Activated naive CD8-positive, alpha-beta T cell treated with anti-CD3 and anti-CD28 coated beads for 36 hours (primary cell): Measurements from ENCODE around the gene UBE2E2. TPM values are rescaled to one million over a fixed set of nuclear protein-coding genes. Genes with fewer than 3 reads are reported as not detected.

Experiments
- DNase-seq: peaks from one replicate; pipeline ENCODE4 v3.0.0; 2021
- H3K27ac Mint-ChIP-seq: one replicate; pipeline ENCODE4 v1.8.0; 2022; ENCODE audit warnings: mild to moderate bottlenecking, moderate library complexity, mixed read lengths
- H3K27me3 Mint-ChIP-seq: one replicate; pipeline ENCODE4 v1.8.0; 2022; ENCODE audit warnings: mild to moderate bottlenecking, mixed read lengths
- H3K36me3 Mint-ChIP-seq: one replicate; pipeline ENCODE4 v1.8.0; 2021; ENCODE audit warnings: mild to moderate bottlenecking, mixed read lengths
- H3K4me1 Mint-ChIP-seq: one replicate; pipeline ENCODE4 v1.8.0; 2021; ENCODE audit warnings: mixed read lengths
- H3K4me3 Mint-ChIP-seq: one replicate; pipeline ENCODE4 v1.8.0; 2022; ENCODE audit warnings: mild to moderate bottlenecking, moderate library complexity, mixed read lengths
- H3K9me3 Mint-ChIP-seq: one replicate; pipeline ENCODE4 v1.8.0; 2022; ENCODE audit warnings: mixed read lengths
- total RNA-seq, 2 experiments: library from RNA; stranded (reverse); gene quantifications; one replicate each; pipeline ENCODE4 v1.2.3, GENCODE V29; 2021

UBE2E2 gene
- 10 to 100 TPM; 13.2 to 18.1 TPM for total RNA-seq

- Mint-ChIP-seq H3K4me1 (peaks cover 23% of the 10 kb centered on the region), H3K36me3 (no peaks in the 10 kb centered on the region), H3K9me3 (no peaks in the 10 kb centered on the region), H3K27ac (peak within 1 kb of the TSS; percentile 78), H3K27me3 (peaks cover 4% of the 10 kb centered on the region), H3K4me3 (peak within 1 kb of the TSS; percentile 97)
- DNase-seq = peak; percentile 77
These were observed at the start of gene UBE2E2 for GRCh38 chr3:23202921-23203707. UBE2E2 (plus strand) TSS chr3:23203327.

GRCh38 chr3:23153436-23153835 is 49.7 kb upstream of the UBE2E2 start:
- DNase-seq = no peak
- peaks cover 9% of the 10 kb centered on the region for H3K9me3 Mint-ChIP-seq
- no peak overlapping the region for H3K27ac Mint-ChIP-seq
- H3K27me3 Mint-ChIP-seq = peaks cover 16% of the 10 kb centered on the region
- H3K4me1 Mint-ChIP-seq = no peaks in the 10 kb centered on the region
- H3K36me3 Mint-ChIP-seq = no peaks in the 10 kb centered on the region
- no peak overlapping the region for H3K4me3 Mint-ChIP-seq

DNA sequence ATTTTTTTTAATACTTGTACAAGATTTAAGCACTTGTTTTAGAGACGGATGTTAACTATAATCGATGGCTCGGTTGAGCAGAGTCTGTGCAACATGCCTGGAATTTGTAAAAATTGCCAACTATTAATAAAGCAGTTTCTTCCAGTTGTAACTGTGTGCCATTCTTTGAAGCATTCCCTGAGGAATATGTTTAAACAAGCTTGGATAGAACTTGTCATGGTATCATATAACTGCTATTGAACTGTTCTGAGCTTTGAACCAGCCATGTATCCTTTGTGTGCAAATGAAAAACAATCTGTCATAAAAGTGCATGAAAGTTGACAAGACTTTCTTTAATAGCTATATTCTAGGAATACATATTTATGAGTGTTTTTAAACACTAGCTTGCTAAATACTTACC is 45.8 kb upstream of the UBE2E2 start:
- no peak for DNase-seq
- no peaks in the 10 kb centered on the region for H3K36me3 Mint-ChIP-seq
- no peak overlapping the region for H3K27ac Mint-ChIP-seq
- H3K9me3 Mint-ChIP-seq = peaks cover 9% of the 10 kb centered on the region
- no peak overlapping the region for H3K4me3 Mint-ChIP-seq
- peaks cover 11% of the 10 kb centered on the region for H3K27me3 Mint-ChIP-seq
- H3K4me1 Mint-ChIP-seq = peaks cover 5% of the 10 kb centered on the region

GRCh38 chr3:23159929-23160328 is 43.2 kb upstream of the UBE2E2 start:
- H3K9me3 Mint-ChIP-seq = peaks cover 5% of the 10 kb centered on the region
- H3K27me3 Mint-ChIP-seq = peaks cover 13% of the 10 kb centered on the region
- peaks cover 5% of the 10 kb centered on the region for H3K4me1 Mint-ChIP-seq
- H3K27ac Mint-ChIP-seq = no peak overlapping the region
- no peaks in the 10 kb centered on the region for H3K36me3 Mint-ChIP-seq
- DNase-seq = no peak
- no peak overlapping the region for H3K4me3 Mint-ChIP-seq

DNA sequence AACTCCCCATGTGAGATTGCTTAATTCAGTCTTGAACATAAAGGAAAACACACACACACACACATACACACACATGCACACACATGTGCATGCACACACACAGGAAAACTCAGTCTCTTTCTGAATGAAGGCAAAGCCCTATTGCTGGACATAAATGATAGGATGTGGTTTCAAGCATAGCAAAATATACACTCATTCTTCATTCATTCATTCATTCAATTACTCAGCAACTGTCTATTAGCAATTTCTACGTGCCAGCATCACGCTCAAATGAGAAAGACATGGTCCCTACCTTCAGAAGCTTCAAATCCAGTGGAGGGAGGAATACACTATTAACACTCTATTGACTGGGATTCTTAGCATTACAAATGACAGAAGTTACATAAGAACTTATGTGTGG is 41.8 kb upstream of the UBE2E2 start:
- Mint-ChIP-seq H3K4me3 (no peak overlapping the region), H3K36me3 (no peaks in the 10 kb centered on the region), H3K4me1 (peaks cover 5% of the 10 kb centered on the region), H3K27ac (no peak overlapping the region), H3K9me3 (no peaks in the 10 kb centered on the region), H3K27me3 (peaks cover 9% of the 10 kb centered on the region)
- no peak for DNase-seq

GRCh38 chr3:23161896-23162570 is 41.1 kb upstream of the UBE2E2 start:
- Mint-ChIP-seq H3K36me3 (no peaks in the 10 kb centered on the region), H3K4me1 (peaks cover 5% of the 10 kb centered on the region)

GRCh38 chr3:23162934-23163333 is 40.2 kb upstream of the UBE2E2 start:
- Mint-ChIP-seq H3K9me3 (no peaks in the 10 kb centered on the region), H3K36me3 (no peaks in the 10 kb centered on the region), H3K27me3 (peaks cover 5% of the 10 kb centered on the region), H3K4me1 (peaks cover 5% of the 10 kb centered on the region), H3K27ac (no peak overlapping the region), H3K4me3 (no peak overlapping the region)
- no peak for DNase-seq

More at GRCh38 chr3:23161896-23162570, 41.1 kb upstream of the UBE2E2 start:
- Mint-ChIP-seq H3K4me3 (no peak overlapping the region), H3K27ac (no peak overlapping the region), H3K27me3 (peaks cover 5% of the 10 kb centered on the region), H3K9me3 (no peaks in the 10 kb centered on the region)
- DNase-seq = no peak

GRCh38 chr3:23164746-23165145 is 38.4 kb upstream of the UBE2E2 start:
- no peak overlapping the region for H3K4me3 Mint-ChIP-seq
- H3K27ac Mint-ChIP-seq = no peak overlapping the region
- no peaks in the 10 kb centered on the region for H3K9me3 Mint-ChIP-seq
- H3K27me3 Mint-ChIP-seq = peaks cover 9% of the 10 kb centered on the region
- no peak for DNase-seq
- H3K4me1 Mint-ChIP-seq = peaks cover 5% of the 10 kb centered on the region
- H3K36me3 Mint-ChIP-seq = peaks cover 2% of the 10 kb centered on the region

DNA sequence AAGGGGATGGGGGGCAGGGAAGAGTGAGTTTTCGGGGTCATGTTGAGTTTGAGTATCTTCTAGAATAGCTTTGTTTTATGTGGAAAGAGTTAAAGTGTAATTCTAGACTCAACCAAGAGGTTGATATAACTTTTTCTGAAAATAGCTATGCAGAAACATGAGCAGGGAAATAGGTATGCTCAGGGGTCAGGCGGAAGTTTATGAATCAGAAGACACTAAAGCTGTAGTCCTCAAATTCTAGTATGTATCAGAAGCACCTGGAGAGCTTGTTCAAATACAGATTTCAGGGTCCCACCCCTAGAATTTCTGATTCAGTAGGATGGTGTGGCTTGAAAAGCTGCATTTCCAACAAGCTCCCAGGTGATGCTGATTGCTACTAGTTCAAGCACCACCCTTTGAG is 37.6 kb upstream of the UBE2E2 start:
- no peak for DNase-seq
- H3K4me1 Mint-ChIP-seq = peaks cover 5% of the 10 kb centered on the region
- H3K4me3 Mint-ChIP-seq = no peak overlapping the region
- H3K27ac Mint-ChIP-seq = no peak overlapping the region
- H3K27me3 Mint-ChIP-seq = peaks cover 14% of the 10 kb centered on the region
- H3K9me3 Mint-ChIP-seq = peaks cover 8% of the 10 kb centered on the region
- H3K36me3 Mint-ChIP-seq = peaks cover 6% of the 10 kb centered on the region

- peaks cover 5% of the 10 kb centered on the region for H3K4me1 Mint-ChIP-seq
- peaks cover 6% of the 10 kb centered on the region for H3K36me3 Mint-ChIP-seq
- no peak for DNase-seq
- no peak overlapping the region for H3K4me3 Mint-ChIP-seq
- peaks cover 18% of the 10 kb centered on the region for H3K27me3 Mint-ChIP-seq
- H3K9me3 Mint-ChIP-seq = peaks cover 11% of the 10 kb centered on the region
- H3K27ac Mint-ChIP-seq = no peak overlapping the region
These were observed 36.9 kb upstream of the UBE2E2 start for GRCh38 chr3:23166276-23166675.

GRCh38 chr3:23166845-23167244 is 36.3 kb upstream of the UBE2E2 start:
- H3K9me3 Mint-ChIP-seq = peaks cover 11% of the 10 kb centered on the region
- no peak overlapping the region for H3K4me3 Mint-ChIP-seq

DNA sequence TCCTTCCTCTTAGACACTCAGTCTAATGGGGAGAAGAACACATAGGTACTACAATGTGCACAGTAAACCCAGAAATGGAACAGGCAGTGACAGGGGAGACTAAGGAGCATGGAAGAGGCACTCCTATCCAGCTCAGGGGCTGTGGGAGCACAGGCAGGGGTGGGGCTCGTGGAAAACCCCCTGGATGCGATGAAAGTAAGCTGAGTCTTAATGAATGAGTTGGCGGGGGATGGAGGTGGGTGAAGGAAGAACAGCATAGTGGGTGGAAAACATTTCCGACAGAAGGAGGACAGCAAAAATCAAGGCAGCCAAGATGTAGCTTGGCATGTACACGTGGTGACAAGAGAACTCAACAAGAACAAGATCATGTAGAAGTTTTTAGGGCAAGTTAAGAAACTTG is 33.6 kb upstream of the UBE2E2 start:
- Mint-ChIP-seq H3K4me3 (no peak overlapping the region), H3K9me3 (peaks cover 11% of the 10 kb centered on the region), H3K27ac (no peak overlapping the region), H3K27me3 (peaks cover 13% of the 10 kb centered on the region), H3K36me3 (peaks cover 6% of the 10 kb centered on the region), H3K4me1 (no peaks in the 10 kb centered on the region)
- DNase-seq = no peak

More at GRCh38 chr3:23166845-23167244, 36.3 kb upstream of the UBE2E2 start:
- Mint-ChIP-seq H3K27ac (no peak overlapping the region), H3K4me1 (peaks cover 4% of the 10 kb centered on the region), H3K27me3 (peaks cover 18% of the 10 kb centered on the region), H3K36me3 (peaks cover 6% of the 10 kb centered on the region)
- DNase-seq = no peak

DNA sequence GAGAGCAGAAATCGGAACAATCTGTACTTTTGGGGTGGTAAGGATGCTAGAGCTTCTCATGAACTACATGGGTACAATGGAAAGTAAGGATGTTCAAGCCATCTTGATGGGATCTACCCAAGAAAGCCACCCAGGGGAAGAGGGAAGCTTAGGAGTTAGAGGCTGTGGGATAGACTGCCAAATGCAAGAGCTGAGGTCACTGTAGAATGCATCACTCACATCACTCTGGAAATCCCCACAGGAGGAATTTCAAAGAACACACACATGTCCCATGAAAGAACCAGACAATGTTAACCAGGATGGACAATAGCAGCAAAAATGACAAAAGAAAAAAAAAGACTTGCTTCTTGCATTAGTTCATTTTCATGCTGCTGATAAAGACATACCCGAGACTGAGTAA is 32.8 kb upstream of the UBE2E2 start:
- Mint-ChIP-seq H3K36me3 (peaks cover 6% of the 10 kb centered on the region), H3K9me3 (peaks cover 11% of the 10 kb centered on the region), H3K4me1 (no peaks in the 10 kb centered on the region), H3K27ac (no peak overlapping the region), H3K4me3 (no peak overlapping the region), H3K27me3 (peaks cover 13% of the 10 kb centered on the region)
- DNase-seq = no peak

GRCh38 chr3:23172059-23172458 is 31.1 kb upstream of the UBE2E2 start:
- Mint-ChIP-seq H3K4me1 (no peaks in the 10 kb centered on the region), H3K27ac (no peak overlapping the region), H3K36me3 (peaks cover 6% of the 10 kb centered on the region), H3K9me3 (peaks cover 11% of the 10 kb centered on the region), H3K4me3 (no peak overlapping the region), H3K27me3 (peaks cover 13% of the 10 kb centered on the region)
- no peak for DNase-seq

GRCh38 chr3:23174426-23175039 is 28.6 kb upstream of the UBE2E2 start:
- H3K27me3 Mint-ChIP-seq = peaks cover 11% of the 10 kb centered on the region
- no peak overlapping the region for H3K27ac Mint-ChIP-seq
- H3K4me3 Mint-ChIP-seq = no peak overlapping the region
- peaks cover 14% of the 10 kb centered on the region for H3K9me3 Mint-ChIP-seq
- H3K36me3 Mint-ChIP-seq = peaks cover 8% of the 10 kb centered on the region
- H3K4me1 Mint-ChIP-seq = no peaks in the 10 kb centered on the region
- no peak for DNase-seq
